GM12878 (cell line): ENCODE measurements around the gene MAFG. TPM values are rescaled to one million over a fixed set of nuclear protein-coding genes. Genes with fewer than 3 reads are reported as not detected.

Experiments used
- ATAC-seq: fragments of 200-7000 bp; cut with Tn5 transposase; 3 replicates; pipeline ENCODE4 v1.9.1; 2020; ENCODE audit warnings: mild to moderate bottlenecking, moderate library complexity
- BruUV-seq: library from RNA; stranded (reverse); fragments of 400-500 nt; replicated peaks from 2 replicates; lab custom pipeline; 2021; lab: Mats Ljungman, UMichigan
- CTCF ChIA-PET: fragments of 300-600 bp; sonication (Branson Sonifier 250); formaldehyde crosslinking; extraction: SDS; loops from one replicate; lab custom pipeline; 2021; ENCODE audit warnings: inconsistent platforms; lab: Yijun Ruan, JAX
- POLR2A ChIA-PET: fragments of 350-600 bp; formaldehyde crosslinking; extraction: SDS; loops from one replicate; lab custom pipeline; 2021; ENCODE audit warnings: inconsistent platforms; lab: Charles Lee
- RAD21 ChIA-PET: fragments of 300-600 bp; sonication (Branson Sonifier 250); formaldehyde crosslinking; loops from one replicate; lab custom pipeline; 2023; ENCODE audit warnings: antibody characterized with exemption; ENCODE audit not compliant: unreplicated experiment; lab: Charles Lee
- SMC1A ChIA-PET: fragments of 300-600 bp; sonication (Branson Sonifier 250); formaldehyde crosslinking; loops from one replicate; lab custom pipeline; 2023; ENCODE audit not compliant: unreplicated experiment, uncharacterized antibody; lab: Charles Lee
- DNase-seq: peaks from one replicate; pipeline ENCODE4 v3.0.0-alpha.2; 2011; ENCODE audit warnings: low read depth, low spot score
- FAIRE-seq: peaks from 3 replicates; lab custom pipeline; 2011; peaks lifted over from hg19 to GRCh38; lab: Jason Lieb, UNC
- H2AFZ ChIP-seq: 2 replicates; pipeline ENCODE4 v1.6.0; 2011; ENCODE audit warnings: low read depth, low read length, control low read depth; ENCODE audit not compliant: control insufficient read depth
- H3K27ac ChIP-seq: 2 replicates; pipeline ENCODE4 v1.5.1; 2011; ENCODE audit warnings: control low read depth; ENCODE audit not compliant: control insufficient read depth, insufficient read depth
- H3K27me3 ChIP-seq, 2 experiments: replicated peaks in 1 of 2; 2 replicates each; pipeline versions ENCODE4 v1.6.0 to v1.6.1; 2011; ENCODE audit warnings: low read length in 1 of 2; ENCODE audit not compliant: control insufficient read depth in 2 of 2, insufficient read depth in 2 of 2
- H3K36me3 ChIP-seq, 2 experiments: 2 replicates each; pipeline ENCODE4 v1.5.1; 2011; ENCODE audit warnings: low read length in 1 of 2; ENCODE audit not compliant: control insufficient read depth in 2 of 2, insufficient read depth in 2 of 2
- H3K4me1 ChIP-seq: 2 replicates; pipeline ENCODE4 v1.6.1; 2011; ENCODE audit warnings: mild to moderate bottlenecking, low read length, moderate library complexity, mixed read lengths; ENCODE audit not compliant: control insufficient read depth, insufficient read depth
- H3K4me2 ChIP-seq: 2 replicates; pipeline ENCODE4 v1.6.0; 2011; ENCODE audit warnings: control low read depth; ENCODE audit not compliant: control insufficient read depth, insufficient read depth
- H3K4me3 ChIP-seq: fragments of 200-600 bp; sonication (generic); 2 replicates; pipeline ENCODE4 v1.5.1; 2016
- H3K79me2 ChIP-seq: 2 replicates; pipeline ENCODE4 v1.6.0; 2011; ENCODE audit warnings: low read length; ENCODE audit not compliant: control insufficient read depth, insufficient read depth
- H3K9ac ChIP-seq: 2 replicates; pipeline ENCODE4 v1.8.0; 2011; ENCODE audit warnings: low read length, control low read depth, mixed read lengths; ENCODE audit not compliant: control insufficient read depth, insufficient read depth
- H3K9me3 ChIP-seq: replicated peaks from 3 replicates; pipeline ENCODE4 v1.5.1; 2011; ENCODE audit warnings: mild to moderate bottlenecking, low read length; ENCODE audit not compliant: control insufficient read depth, insufficient read depth
- H4K20me1 ChIP-seq: 2 replicates; pipeline ENCODE4 v1.6.0; 2011; ENCODE audit not compliant: control insufficient read depth, insufficient read depth
- BHLHE40 ChIP-seq, 2 experiments: fragments of 450-650 bp in 1 of 2; IDR thresholded peaks; 2 replicates each; pipeline ENCODE4 v1.6.1; 2011 to 2017; ENCODE audit warnings: low read depth in 2 of 2, borderline replicate concordance in 1 of 2, improper control_type of control experiment in 1 of 2, low read length in 1 of 2, mild to moderate bottlenecking in 1 of 2
- CBX3 ChIP-seq: fragments of 200-600 bp; sonication (generic); IDR thresholded peaks from 2 replicates; pipeline ENCODE4 v1.6.1; 2016; ENCODE audit warnings: low read depth, borderline replicate concordance
- CREB1 ChIP-seq: IDR thresholded peaks from 2 replicates; pipeline ENCODE4 v1.6.1; 2012; ENCODE audit warnings: low read depth, mild to moderate bottlenecking, inconsistent platforms
- IKZF1 ChIP-seq: fragments of 450-650 bp; conservative IDR thresholded peaks from 2 replicates; pipeline ENCODE4 v1.6.1; 2017; ENCODE audit warnings: antibody characterized with exemption, mild to moderate bottlenecking
- JUNB ChIP-seq: IDR thresholded peaks from 2 replicates; pipeline ENCODE4 v1.6.1; 2016; ENCODE audit warnings: antibody characterized with exemption, mild to moderate bottlenecking
- MAX ChIP-seq: IDR thresholded peaks from 2 replicates; pipeline ENCODE4 v1.6.1; 2012; ENCODE audit warnings: low read depth, low read length, improper control_type of control experiment
- MEF2B ChIP-seq: fragments of 450-650 bp; IDR thresholded peaks from 2 replicates; pipeline ENCODE4 v1.6.1; 2018; ENCODE audit warnings: mild to moderate bottlenecking, moderate library complexity; ENCODE audit not compliant: partially characterized antibody, poor library complexity, severe bottlenecking
- MYB ChIP-seq: fragments of 150-350 bp; IDR thresholded peaks from 2 replicates; pipeline ENCODE4 v1.6.1; 2014; ENCODE audit warnings: mild to moderate bottlenecking, low read depth, low read length, borderline replicate concordance
- MYC ChIP-seq: IDR thresholded peaks from 2 replicates; pipeline ENCODE4 v1.6.1; 2011; ENCODE audit warnings: mild to moderate bottlenecking, low read length, moderate library complexity, inconsistent platforms; ENCODE audit not compliant: insufficient read depth, insufficient replicate concordance, insufficient read length, severe bottlenecking
- NFIC ChIP-seq: IDR thresholded peaks from 2 replicates; pipeline ENCODE4 v1.6.1; 2012; ENCODE audit warnings: low read depth, mild to moderate bottlenecking, inconsistent platforms, low read length, moderate library complexity
- POLR2AphosphoS2 ChIP-seq: IDR thresholded peaks from 2 replicates; pipeline ENCODE4 v1.6.1; 2011; ENCODE audit warnings: low read depth, mild to moderate bottlenecking, low read length, improper control_type of control experiment, moderate library complexity
- POU2F2 ChIP-seq: IDR thresholded peaks from 3 replicates; pipeline ENCODE4 v1.6.1; 2011; ENCODE audit warnings: low read depth, mild to moderate bottlenecking, low read length, borderline replicate concordance
- RB1 ChIP-seq: fragments of 450-650 bp; formaldehyde crosslinking; IDR thresholded peaks from 2 replicates; pipeline ENCODE4 v1.6.1; 2017; ENCODE audit warnings: mild to moderate bottlenecking, borderline replicate concordance
- SPI1 ChIP-seq: IDR thresholded peaks from 2 replicates; pipeline ENCODE4 v1.6.1; 2011; ENCODE audit warnings: low read depth, mild to moderate bottlenecking, low read length, moderate library complexity, borderline replicate concordance; ENCODE audit not compliant: insufficient read depth
- SRF ChIP-seq, 2 experiments: IDR thresholded peaks; 2 replicates each; pipeline ENCODE4 v1.6.1; 2011; ENCODE audit warnings: low read depth in 2 of 2, low read length in 2 of 2, mild to moderate bottlenecking in 1 of 2, moderate library complexity in 1 of 2
- SUPT20H ChIP-seq: IDR thresholded peaks from 2 replicates; pipeline ENCODE4 v1.6.1; 2011; ENCODE audit warnings: low read depth, mild to moderate bottlenecking, low read length, moderate library complexity, borderline replicate concordance; ENCODE audit not compliant: control insufficient read depth
- ZBTB11 ChIP-seq: fragments of 450-650 bp; formaldehyde crosslinking; IDR thresholded peaks from 2 replicates; pipeline ENCODE4 v1.5.0; 2022; ENCODE audit warnings: mild to moderate bottlenecking, missing genetic modification characterization
- ZNF207 ChIP-seq: fragments of 450-650 bp; IDR thresholded peaks from 2 replicates; pipeline ENCODE4 v1.6.1; 2014; ENCODE audit warnings: antibody characterized with exemption, mild to moderate bottlenecking, borderline replicate concordance
- ZNF384 ChIP-seq: IDR thresholded peaks from 2 replicates; pipeline ENCODE4 v1.6.1; 2012; ENCODE audit warnings: low read depth, mild to moderate bottlenecking, low read length, improper control_type of control experiment, borderline replicate concordance
- ZZZ3 ChIP-seq: IDR thresholded peaks from 2 replicates; pipeline ENCODE4 v1.6.1; 2011; ENCODE audit warnings: low read depth; ENCODE audit not compliant: control insufficient read depth, insufficient read length
- WGBS: methylation state at CpG from one replicate; pipeline ENCODE4 v1.1.6; 2016; ENCODE audit warnings: low lambda C conversion rate; ENCODE audit not compliant: insufficient replicate concordance, insufficient coverage; ENCODE audit errors: missing lambda C conversion rate; 5-methylcytosine and 5-hydroxymethylcytosine counted together
- in situ Hi-C: fragments of 300-500 bp; cut with MboI; formaldehyde crosslinking; loops from 9 replicates; pipeline ENCODE4 v1.14.3; 2018; ENCODE audit warnings: mixed read lengths
- intact Hi-C: fragments of 100-400 bp; cut with micrococcal nuclease; formaldehyde crosslinking; loops from one replicate; pipeline ENCODE4 v1.14.2; 2022; ENCODE audit not compliant: unreplicated experiment
- polyA plus RNA-seq, 11 experiments: library from polyadenylated mRNA; depleted of rRNA in 4 of 11; unstranded in 6 of 11; stranded (reverse) in 5 of 11; fragments of >200 nt; fragmentation: Nextera tagmentation in 4 of 11; fragmentation: Illumina TruSeq in 1 of 11; extraction: Ambion mirVana in 4 of 11; extraction: Trizol in 1 of 11; gene quantifications; 1 replicate in 1 of 11; 2 replicates in 10 of 11; pipeline versions ENCODE4 v1.2.1 to v1.2.3, GENCODE V29; 2011 to 2016; ENCODE audit warnings: inconsistent platforms in 2 of 11, missing spikeins in 2 of 11, low read depth in 1 of 11
- total RNA-seq, 4 experiments: library from RNA; depleted of rRNA in 3 of 4; stranded (reverse); fragments of >200 nt in 3 of 4; fragmentation: Illumina TruSeq in 1 of 4; extraction: Trizol in 1 of 4; gene quantifications; 2 replicates each; pipeline versions ENCODE4 v1.2.1 to v1.2.3, GENCODE V29; 2013 to 2021

MAFG gene
- total and polyA plus RNA-seq, 10 of the 15 experiments (the other 5 are each of a cell fraction or from before 2014, with no cell fraction given) = 0.48 to 20.1 (median 7.6) TPM

- TF ChIP-seq ZBTB11 (CRISPR knock-in tag) (no peak), IKZF1 (no peak), POU2F2 (no peak)
These were observed 21.3 kb upstream of the MAFG start (continued) for GRCh38 chr17:81948635-81949378.

- no TSS peak for BruUV-seq
- Histone ChIP-seq H3K4me2 (no peak within 1 kb of the TSS), H3K4me3 (no peak within 1 kb of the TSS), H3K9ac (no peak within 1 kb of the TSS), H3K79me2 (no peaks in the 10 kb centered on the region), H2AFZ (no peak within 1 kb of the TSS), H4K20me1 (no peaks in the 10 kb centered on the region), H3K36me3 (no peaks in the 10 kb centered on the region), H3K4me1 (no peaks in the 10 kb centered on the region), H3K9me3 (no peaks in the 10 kb centered on the region), H3K27me3 (no peaks in the 10 kb centered on the region), H3K27ac (no peak within 1 kb of the TSS)
- WGBS = 58% methylated on average over 9 of the region's 13 CpGs
- ATAC-seq (no peak), FAIRE-seq (no peak), DNase-seq (no peak)
- in situ Hi-C loops (no loop called here), intact Hi-C loops (no loop called here)
- ChIA-PET RAD21 (no interaction called here), POLR2A (no interaction called here), SMC1A (no interaction called here), CTCF (no interaction called here)
- TF ChIP-seq POLR2AphosphoS2 = no peak
- TF ChIP-seq RB1 = no peak
- TF ChIP-seq SUPT20H = no peak
- no peak for TF ChIP-seq ZNF384
- TF ChIP-seq ZNF207 = no peak
- no peak for TF ChIP-seq MEF2B
- TF ChIP-seq MYB = no peak
- TF ChIP-seq MYC = no peak
- no peak for TF ChIP-seq NFIC
- TF ChIP-seq SPI1 = no peak
- TF ChIP-seq ZZZ3 = no peak
- TF ChIP-seq JUNB = no peak
- no peak for TF ChIP-seq CBX3
- no peak for TF ChIP-seq SRF (IDR thresholded peaks at IDR 0.05; ENCODE audit: low read depth in 2 of 2, low read length in 2 of 2)
- no peak for TF ChIP-seq MAX
- TF ChIP-seq CREB1 = no peak
- TF ChIP-seq BHLHE40 (IDR thresholded peaks at IDR 0.05; ENCODE audit: borderline replicate concordance in 1 of 2, low read depth in 2 of 2, low read length in 1 of 2) = no peak
These were observed 19.7 kb upstream of the MAFG start, which contains the start of gene MYADML2 for GRCh38 chr17:81947189-81947588. Gene MYADML2 (minus strand): TSS chr17:81947233. CDS start chr17:81941741, 5,492 bp downstream.
